Large intestine (tissue), 12 donors: ENCODE measurements around the gene OR7C2. TPM values are rescaled to one million over a fixed set of nuclear protein-coding genes. Genes with fewer than 3 reads are reported as not detected.
"Not testable (repeated sequence)": the region's sequence is repeated elsewhere in the genome, so short reads cannot be mapped to it uniquely, and the experiment has no call there.

ENCODE experiments used
- DNase-seq, 2 donors: peaks; one replicate each; pipeline versions ENCODE4 v3.0.0 to v3.0.0-alpha.2; 2013
- H3K27ac ChIP-seq: one replicate; pipeline ENCODE4 v1.5.1; 2013; ENCODE audit warnings: low read length
- H3K27me3 ChIP-seq: 2 replicates; pipeline ENCODE4 v1.6.1; 2013; ENCODE audit warnings: low read length; ENCODE audit not compliant: control insufficient read depth, insufficient read depth
- H3K36me3 ChIP-seq: 2 replicates; pipeline ENCODE4 v1.6.1; 2013; ENCODE audit warnings: low read length; ENCODE audit not compliant: control insufficient read depth, insufficient read depth
- H3K4me1 ChIP-seq: one replicate; pipeline ENCODE4 v1.6.1; 2013; ENCODE audit warnings: low read length; ENCODE audit not compliant: control insufficient read depth, insufficient read depth
- H3K4me3 ChIP-seq: one replicate; pipeline ENCODE4 v1.5.1; 2013; ENCODE audit warnings: low read length
- H3K9me3 ChIP-seq: one replicate; pipeline ENCODE4 v1.6.1; 2013; ENCODE audit warnings: mild to moderate bottlenecking, low read depth, low read length, moderate library complexity; ENCODE audit not compliant: control insufficient read depth
- WGBS: methylation state at CpG from one replicate; pipeline ENCODE4 v1.1.5; 2013; ENCODE audit warnings: low lambda C conversion rate; ENCODE audit not compliant: insufficient coverage; 5-methylcytosine and 5-hydroxymethylcytosine counted together
- long read RNA-seq, 11 donors: transcript quantifications; one replicate each; lab custom pipeline, GENCODE V29; 2026
- polyA plus RNA-seq: library from polyadenylated mRNA; unstranded; fragments of 120-200 nt; gene quantifications from one replicate; pipeline ENCODE4 v1.2.1, GENCODE V29; 2013

The OR7C2 gene
- not detected for polyA plus RNA-seq
- long read RNA-seq, donor 1, result 0 reads
- long read RNA-seq, donor 2, result 0 reads
- long read RNA-seq, donor 3, result 0 reads
- long read RNA-seq, donor 4, result 0 reads
- long read RNA-seq, donor 5, result 0 reads
- long read RNA-seq, donor 6, result 0 reads
- long read RNA-seq, donor 7, result 0 reads
- long read RNA-seq, donor 8, result 0 reads
- long read RNA-seq, donor 9, result 0 reads
- long read RNA-seq, donor 10, result 0 reads
- long read RNA-seq, donor 11, result 0 reads

DNA sequence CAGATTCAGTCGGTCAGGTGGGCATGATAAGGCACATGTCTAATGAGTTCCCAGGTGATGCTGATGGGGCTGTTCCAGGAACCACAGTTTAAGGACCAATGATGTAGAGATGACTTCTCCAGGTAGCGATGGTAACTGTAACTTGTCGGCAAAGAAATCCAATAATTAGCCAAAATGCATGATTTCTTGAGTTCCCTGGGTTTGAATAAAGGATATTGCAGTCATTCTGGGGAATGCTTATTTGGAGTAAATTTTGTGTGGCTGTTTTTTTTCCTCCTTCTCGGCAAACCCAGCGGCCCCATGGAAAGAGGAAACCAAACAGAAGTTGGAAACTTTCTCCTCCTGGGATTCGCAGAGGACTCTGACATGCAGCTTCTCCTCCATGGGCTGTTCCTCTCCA is at the start of gene OR7C2:
Gene OR7C2 (plus strand): TSS at position 301 of the 400 bp plus-strand sequence. CDS start 0 bp downstream, at position 301.
- Histone ChIP-seq H3K27ac (no peak within 1 kb of the TSS), H3K27me3 (no peaks in the 10 kb centered on the region), H3K9me3 (no peaks in the 10 kb centered on the region), H3K4me3 (no peak within 1 kb of the TSS), H3K4me1 (no peaks in the 10 kb centered on the region), H3K36me3 (no peaks in the 10 kb centered on the region)
- DNase-seq, result no peak
- WGBS, result no CpG with 5 or more reads among the region's 6 CpGs

DNA sequence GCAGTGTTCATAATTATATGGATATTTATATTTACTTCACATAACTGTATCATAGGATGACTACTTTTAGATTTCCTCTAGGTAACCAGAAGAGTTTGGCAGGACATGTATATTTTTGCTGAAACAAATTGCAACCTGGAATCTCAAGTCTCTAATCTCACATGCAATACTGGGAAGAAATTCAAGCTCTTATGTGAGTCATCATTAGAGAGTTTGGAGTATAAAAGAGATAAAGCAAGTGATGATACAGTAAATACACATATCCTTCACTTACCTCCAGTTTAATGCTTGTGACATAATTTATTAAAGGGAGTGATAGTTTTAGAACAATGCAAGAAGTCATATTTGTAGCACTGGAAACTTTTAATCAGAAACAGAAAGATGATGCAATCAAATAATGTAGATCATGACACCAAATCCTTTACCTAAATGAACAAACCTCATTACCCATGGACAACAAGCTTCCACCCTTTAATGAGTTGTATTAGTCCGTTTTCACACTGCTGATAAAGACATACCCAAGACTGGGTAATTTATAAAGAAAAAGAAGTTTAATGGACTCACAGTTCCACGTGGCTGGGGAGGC is 39.5 kb upstream of the OR7C2 start:
- H3K4me1 ChIP-seq, result no peaks in the 10 kb centered on the region
- no peak overlapping the region for H3K27ac ChIP-seq
- H3K9me3 ChIP-seq, result no peaks in the 10 kb centered on the region
- H3K36me3 ChIP-seq, result no peaks in the 10 kb centered on the region
- no peak overlapping the region for H3K4me3 ChIP-seq
- H3K27me3 ChIP-seq, result no peaks in the 10 kb centered on the region
- no peak for DNase-seq
- 100% methylated on average over 1 of the region's 2 CpGs for WGBS

DNA sequence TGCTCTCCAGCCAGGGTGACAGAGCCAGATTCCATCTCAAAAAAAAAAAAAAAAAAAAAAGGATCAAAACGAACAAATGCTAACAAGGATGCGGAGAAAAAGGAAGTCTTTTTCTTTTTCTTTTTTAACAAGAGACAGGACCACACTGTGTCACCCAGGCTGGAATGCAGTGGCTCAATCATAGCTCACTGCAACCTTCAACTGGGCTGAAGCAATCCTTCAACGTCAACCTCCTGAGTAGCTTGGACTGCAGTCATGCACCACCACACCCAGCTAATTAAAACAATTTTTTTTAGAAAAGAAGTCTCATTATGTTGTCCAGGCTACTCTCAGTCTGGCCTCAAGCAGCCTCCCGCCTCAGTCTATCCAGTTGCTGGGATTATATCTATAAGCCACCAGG is 34.6 kb upstream of the OR7C2 start:
- 100% methylated on average over 1 of the region's 4 CpGs for WGBS
- Histone ChIP-seq H3K4me3 (no peak overlapping the region), H3K4me1 (no peaks in the 10 kb centered on the region)

DNA sequence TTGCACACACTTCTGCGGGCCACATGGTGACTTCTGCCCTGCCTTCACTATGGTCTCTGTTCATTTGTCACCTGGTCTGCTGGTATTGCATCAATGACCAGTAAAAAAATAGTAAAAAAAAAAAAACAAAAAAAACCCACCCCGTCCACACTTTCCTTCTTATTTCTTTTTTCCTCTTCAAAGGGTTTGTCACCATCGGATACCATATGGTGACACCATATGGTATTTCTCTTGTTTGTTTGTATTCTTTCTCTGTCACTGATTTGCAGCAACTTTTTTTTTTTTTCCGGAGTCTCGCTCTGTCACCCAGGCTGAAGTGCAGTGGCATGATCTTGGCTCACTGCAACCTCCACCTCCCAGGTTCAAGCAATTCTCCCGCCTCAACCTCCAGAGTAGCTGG is 26.2 kb upstream of the OR7C2 start:
- WGBS, result 90% methylated on average over 2 of the region's 6 CpGs
- Histone ChIP-seq H3K36me3 (no peaks in the 10 kb centered on the region), H3K27ac (no peak overlapping the region), H3K4me3 (no peak overlapping the region), H3K4me1 (no peaks in the 10 kb centered on the region), H3K27me3 (no peaks in the 10 kb centered on the region), H3K9me3 (no peaks in the 10 kb centered on the region)
- no peak for DNase-seq

More for the DNA sequence above, 34.6 kb upstream of the OR7C2 start:
- H3K27me3 ChIP-seq, result no peaks in the 10 kb centered on the region
- H3K36me3 ChIP-seq, result no peaks in the 10 kb centered on the region
- H3K27ac ChIP-seq, result no peak overlapping the region
- no peaks in the 10 kb centered on the region for H3K9me3 ChIP-seq
- no peak for DNase-seq

DNA sequence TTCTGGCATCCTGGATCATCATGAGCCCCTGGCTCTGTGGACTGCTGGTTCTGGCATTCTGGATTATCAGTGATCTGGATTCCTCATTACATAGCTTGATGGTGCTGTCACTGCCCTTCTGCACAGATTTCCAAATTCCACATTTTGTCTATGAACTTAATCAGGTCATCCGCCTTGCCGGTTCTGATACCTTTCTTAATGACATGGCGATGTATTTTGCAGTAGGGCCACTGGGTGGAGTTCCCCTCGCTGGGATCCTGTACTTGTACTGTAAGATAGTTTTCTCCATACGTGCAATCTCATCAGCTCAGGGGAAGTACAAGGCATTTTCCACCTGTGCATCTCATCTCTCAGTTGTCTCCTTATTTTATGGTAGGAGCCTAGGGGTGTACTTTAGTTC is 24.4 kb upstream of the OR7C2 start:
- no peak overlapping the region for H3K27ac ChIP-seq
- no peak overlapping the region for H3K4me3 ChIP-seq
- no peaks in the 10 kb centered on the region for H3K4me1 ChIP-seq
- no peaks in the 10 kb centered on the region for H3K9me3 ChIP-seq
- no peaks in the 10 kb centered on the region for H3K36me3 ChIP-seq
- no CpG with 5 or more reads among the region's 5 CpGs for WGBS
- DNase-seq, result no peak
- no peaks in the 10 kb centered on the region for H3K27me3 ChIP-seq

DNA sequence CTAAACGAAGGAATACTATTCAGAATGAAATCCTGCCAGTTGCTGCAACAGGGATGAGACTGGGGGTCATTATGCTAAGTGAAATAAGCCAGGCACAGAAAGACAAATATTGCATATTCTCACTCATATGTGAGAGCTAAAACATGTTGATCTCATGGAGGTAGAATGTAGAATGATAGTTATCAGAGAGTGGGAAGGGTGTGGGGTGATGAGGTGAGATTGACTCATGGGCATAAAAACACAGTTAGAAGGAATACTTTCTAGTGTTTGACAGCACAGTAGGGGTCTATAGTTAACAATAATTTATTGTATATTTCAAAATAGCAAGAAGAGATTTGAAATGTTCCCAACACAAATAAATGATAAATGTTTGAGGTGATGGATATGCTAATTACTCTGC is 7.8 kb upstream of the OR7C2 start:
- no peaks in the 10 kb centered on the region for H3K4me1 ChIP-seq
- H3K9me3 ChIP-seq, result no peaks in the 10 kb centered on the region
- no peaks in the 10 kb centered on the region for H3K27me3 ChIP-seq
- no peak overlapping the region for H3K27ac ChIP-seq
- no peak for DNase-seq
- no peak overlapping the region for H3K4me3 ChIP-seq
- 80% methylated on average over 1 of the region's 1 CpG for WGBS
- no peaks in the 10 kb centered on the region for H3K36me3 ChIP-seq

DNA sequence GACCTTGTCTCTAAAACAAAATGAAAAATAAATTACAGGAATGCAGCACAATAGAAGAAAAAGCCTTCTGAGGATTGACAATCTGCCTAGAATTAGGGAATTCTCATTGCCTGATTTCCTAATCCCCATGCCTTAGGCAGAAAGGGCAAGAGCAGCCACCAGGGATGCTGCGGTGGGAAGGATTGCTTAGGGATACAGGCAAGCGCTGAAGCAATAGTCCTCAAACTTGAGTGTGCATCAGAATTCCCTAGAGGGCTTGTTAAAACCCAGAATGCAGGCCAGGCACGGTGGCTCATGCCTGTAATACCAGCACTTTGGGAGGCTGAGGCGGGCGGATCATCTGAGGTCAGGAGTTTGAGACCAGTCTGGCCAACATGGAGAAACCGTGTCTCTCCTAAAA is 1.0 kb upstream of the OR7C2 start:
- Histone ChIP-seq H3K27me3 (no peaks in the 10 kb centered on the region), H3K4me1 (no peaks in the 10 kb centered on the region), H3K36me3 (no peaks in the 10 kb centered on the region), H3K9me3 (no peaks in the 10 kb centered on the region), H3K27ac (no peak overlapping the region), H3K4me3 (no peak overlapping the region)
- no peak for DNase-seq
- WGBS, result no CpG with 5 or more reads among the region's 6 CpGs

DNA sequence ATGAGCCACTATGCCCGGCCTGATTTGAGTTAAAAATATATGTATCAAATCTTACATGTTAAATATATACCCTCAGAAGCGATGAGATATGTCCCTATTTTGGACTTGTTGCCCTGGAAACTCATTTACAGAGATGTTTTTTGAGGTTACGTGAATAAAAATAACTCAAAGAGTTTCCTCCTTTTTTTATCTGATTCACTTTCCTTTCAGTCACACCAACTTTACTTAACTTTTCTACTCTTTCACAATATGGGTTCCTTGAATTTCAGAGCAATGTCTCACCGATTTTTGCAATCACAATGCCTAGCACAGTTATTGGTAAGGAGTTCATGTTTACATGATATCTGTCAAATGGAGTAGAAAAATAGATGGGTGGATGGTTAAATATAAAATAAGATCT is 2.3 kb downstream of the OR7C2 start:
- no peaks in the 10 kb centered on the region for H3K9me3 ChIP-seq
- H3K27me3 ChIP-seq, result no peaks in the 10 kb centered on the region
- no peak overlapping the region for H3K27ac ChIP-seq
- 76% methylated on average over 3 of the region's 4 CpGs for WGBS
- no peaks in the 10 kb centered on the region for H3K36me3 ChIP-seq
- H3K4me3 ChIP-seq, result no peak overlapping the region
- no peak for DNase-seq
- H3K4me1 ChIP-seq, result no peaks in the 10 kb centered on the region

DNA sequence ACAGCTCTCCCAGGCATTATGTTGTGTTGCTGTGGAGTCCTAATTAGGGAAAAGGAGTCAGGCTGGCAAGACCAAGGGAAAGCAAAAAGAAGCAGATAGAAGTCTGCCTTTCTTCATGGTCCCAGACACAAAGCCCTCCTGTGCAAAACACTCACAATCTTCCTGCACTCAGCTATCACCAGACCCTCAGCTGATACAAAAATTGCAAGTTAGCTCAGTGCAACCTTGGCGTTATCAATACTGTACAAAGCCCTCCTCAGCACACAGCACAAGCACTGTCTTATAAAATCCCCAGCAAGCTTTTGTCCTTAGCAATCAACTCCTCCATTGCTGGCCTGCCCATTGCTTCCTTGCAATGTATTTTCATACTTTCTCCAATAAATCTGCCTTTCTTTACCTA is 3.2 kb downstream of the OR7C2 start:
- H3K36me3 ChIP-seq, result no peaks in the 10 kb centered on the region
- WGBS, result no CpG with 5 or more reads among the region's 1 CpG
- no peak for DNase-seq
- H3K27ac ChIP-seq, result no peak overlapping the region
- H3K4me3 ChIP-seq, result no peak overlapping the region
- no peaks in the 10 kb centered on the region for H3K4me1 ChIP-seq
- no peaks in the 10 kb centered on the region for H3K9me3 ChIP-seq
- H3K27me3 ChIP-seq, result no peaks in the 10 kb centered on the region

DNA sequence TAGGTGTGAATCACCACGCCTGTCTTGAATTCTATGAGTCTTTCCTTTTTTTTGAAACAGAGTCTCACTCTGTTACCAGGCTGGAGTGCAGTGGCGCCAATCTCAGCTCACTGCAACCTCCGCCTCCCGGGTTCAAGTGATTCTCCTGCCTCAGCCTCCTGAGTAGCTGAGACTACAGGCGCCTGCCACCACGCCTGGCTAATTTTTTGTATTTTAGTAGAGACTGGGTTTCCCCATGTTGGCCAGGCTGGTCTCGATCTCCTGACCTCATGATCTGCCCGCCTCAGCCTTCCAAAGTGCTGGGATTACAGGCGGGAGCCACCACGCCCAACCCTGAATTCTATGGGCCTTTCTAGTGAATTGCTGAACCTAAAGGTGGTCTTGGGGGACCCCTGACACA is 8.1 kb downstream of the OR7C2 start:
- H3K4me1 ChIP-seq, H3K4me3 ChIP-seq, H3K9me3 ChIP-seq, H3K27ac ChIP-seq, H3K36me3 ChIP-seq, H3K27me3 ChIP-seq, DNase-seq: not testable (repeated sequence)
- WGBS, result 100% methylated on average over 1 of the region's 10 CpGs

DNA sequence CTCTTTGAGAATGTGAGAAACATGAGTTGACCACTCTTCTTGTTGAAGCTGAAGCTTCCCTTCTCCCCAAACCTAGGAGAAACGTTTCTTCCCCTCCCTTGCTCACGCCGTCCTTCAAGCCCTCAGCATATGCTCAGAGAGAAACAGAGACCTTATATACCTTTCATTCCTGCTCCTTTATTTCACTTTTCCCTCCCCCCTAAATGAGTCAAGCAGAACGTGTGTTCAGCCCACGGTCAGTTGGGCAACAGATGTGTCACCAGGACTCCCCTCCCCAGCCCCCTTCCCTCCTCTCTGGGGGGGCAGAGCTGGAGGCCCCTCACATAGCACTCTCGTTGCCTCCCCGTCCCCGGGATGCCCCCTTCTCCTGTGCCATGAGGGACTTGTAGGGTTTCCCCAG is 8.6 kb downstream of the OR7C2 start:
- DNase-seq, result no peak
- Histone ChIP-seq H3K27ac (no peak overlapping the region), H3K4me3 (no peak overlapping the region), H3K27me3 (no peaks in the 10 kb centered on the region), H3K36me3 (no peaks in the 10 kb centered on the region), H3K9me3 (no peaks in the 10 kb centered on the region), H3K4me1 (no peaks in the 10 kb centered on the region)
- WGBS, result 40% methylated on average over 1 of the region's 8 CpGs
